ENCODE measurements around the gene STH. TPM values are rescaled to one million over a fixed set of nuclear protein-coding genes. Genes with fewer than 3 reads are reported as not detected.
"Not testable (repeated sequence)": the region's sequence is repeated elsewhere in the genome, so short reads cannot be mapped to it uniquely, and the experiment has no call there.

The STH gene
- total and polyA plus RNA-seq, 7 donors: 0.25 to 2.0 (median 0.26) TPM; not detected in 4

DNA sequence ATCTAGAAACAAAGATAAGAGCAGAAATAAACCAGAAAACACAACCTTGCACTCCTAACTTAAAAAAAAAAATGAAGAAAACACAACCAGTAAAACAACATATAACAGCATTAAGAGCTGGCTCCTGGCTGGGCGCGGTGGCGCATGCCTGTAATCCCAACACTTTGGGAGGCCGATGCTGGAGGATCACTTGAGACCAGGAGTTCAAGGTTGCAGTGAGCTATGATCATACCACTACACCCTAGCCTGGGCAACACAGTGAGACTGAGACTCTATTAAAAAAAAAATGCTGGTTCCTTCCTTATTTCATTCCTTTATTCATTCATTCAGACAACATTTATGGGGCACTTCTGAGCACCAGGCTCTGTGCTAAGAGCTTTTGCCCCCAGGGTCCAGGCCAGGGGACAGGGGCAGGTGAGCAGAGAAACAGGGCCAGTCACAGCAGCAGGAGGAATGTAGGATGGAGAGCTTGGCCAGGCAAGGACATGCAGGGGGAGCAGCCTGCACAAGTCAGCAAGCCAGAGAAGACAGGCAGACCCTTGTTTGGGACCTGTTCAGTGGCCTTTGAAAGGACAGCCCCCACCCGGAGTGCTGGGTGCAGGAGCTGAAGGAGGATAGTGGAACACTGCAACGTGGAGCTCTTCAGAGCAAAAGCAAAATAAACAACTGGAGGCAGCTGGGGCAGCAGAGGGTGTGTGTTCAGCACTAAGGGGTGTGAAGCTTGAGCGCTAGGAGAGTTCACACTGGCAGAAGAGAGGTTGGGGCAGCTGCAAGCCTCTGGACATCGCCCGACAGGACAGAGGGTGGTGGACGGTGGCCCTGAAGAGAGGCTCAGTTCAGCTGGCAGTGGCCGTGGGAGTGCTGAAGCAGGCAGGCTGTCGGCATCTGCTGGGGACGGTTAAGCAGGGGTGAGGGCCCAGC lies 2.6 kb downstream of the STH start:
- TF ChIP-seq, protein P1, sequence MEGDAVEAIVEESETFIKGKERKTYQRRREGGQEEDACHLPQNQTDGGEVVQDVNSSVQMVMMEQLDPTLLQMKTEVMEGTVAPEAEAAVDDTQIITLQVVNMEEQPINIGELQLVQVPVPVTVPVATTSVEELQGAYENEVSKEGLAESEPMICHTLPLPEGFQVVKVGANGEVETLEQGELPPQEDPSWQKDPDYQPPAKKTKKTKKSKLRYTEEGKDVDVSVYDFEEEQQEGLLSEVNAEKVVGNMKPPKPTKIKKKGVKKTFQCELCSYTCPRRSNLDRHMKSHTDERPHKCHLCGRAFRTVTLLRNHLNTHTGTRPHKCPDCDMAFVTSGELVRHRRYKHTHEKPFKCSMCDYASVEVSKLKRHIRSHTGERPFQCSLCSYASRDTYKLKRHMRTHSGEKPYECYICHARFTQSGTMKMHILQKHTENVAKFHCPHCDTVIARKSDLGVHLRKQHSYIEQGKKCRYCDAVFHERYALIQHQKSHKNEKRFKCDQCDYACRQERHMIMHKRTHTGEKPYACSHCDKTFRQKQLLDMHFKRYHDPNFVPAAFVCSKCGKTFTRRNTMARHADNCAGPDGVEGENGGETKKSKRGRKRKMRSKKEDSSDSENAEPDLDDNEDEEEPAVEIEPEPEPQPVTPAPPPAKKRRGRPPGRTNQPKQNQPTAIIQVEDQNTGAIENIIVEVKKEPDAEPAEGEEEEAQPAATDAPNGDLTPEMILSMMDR (IDR thresholded peaks at IDR 0.05): no peak

DNA sequence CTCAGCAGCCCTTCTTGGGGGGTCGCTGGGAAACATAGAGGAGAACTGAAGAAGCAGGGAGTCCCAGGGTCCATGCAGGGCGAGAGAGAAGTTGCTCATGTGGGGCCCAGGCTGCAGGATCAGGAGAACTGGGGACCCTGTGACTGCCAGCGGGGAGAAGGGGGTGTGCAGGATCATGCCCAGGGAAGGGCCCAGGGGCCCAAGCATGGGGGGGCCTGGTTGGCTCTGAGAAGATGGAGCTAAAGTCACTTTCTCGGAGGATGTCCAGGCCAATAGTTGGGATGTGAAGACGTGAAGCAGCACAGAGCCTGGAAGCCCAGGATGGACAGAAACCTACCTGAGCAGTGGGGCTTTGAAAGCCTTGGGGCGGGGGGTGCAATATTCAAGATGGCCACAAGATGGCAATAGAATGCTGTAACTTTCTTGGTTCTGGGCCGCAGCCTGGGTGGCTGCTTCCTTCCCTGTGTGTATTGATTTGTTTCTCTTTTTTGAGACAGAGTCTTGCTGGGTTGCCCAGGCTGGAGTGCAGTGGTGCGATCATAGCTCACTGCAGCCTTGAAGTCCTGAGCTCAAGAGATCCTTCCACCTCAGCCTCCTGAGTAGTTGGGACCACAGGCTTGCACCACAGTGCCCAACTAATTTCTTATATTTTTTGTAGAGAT lies 3.4 kb downstream of the STH start:
- Histone ChIP-seq H3K9me3 (no peaks in the 10 kb centered on the region), H3K36me3 (ENCODE audit: insufficient read depth in 1 of 2, low read depth in 1 of 2) (peaks cover 0 to 40% of the 10 kb centered on the region in 2 donors), H3K27me3 (ENCODE audit: insufficient read depth in 3 of 3, low read length in 2 of 3) (no peaks in the 10 kb centered on the region), H3K27ac (peak overlapping the region; percentile 30), H3K4me3 (no peak overlapping the region), H3K4me1 (peaks cover 19% of the 10 kb centered on the region)
- intact Hi-C loops (cut with DNase I): loop anchor here (2.0 to 5.0 kb wide), 3 partner anchors 40 to 212 kb away; no protein-coding TSS in a partner anchor
- peak; percentile 77 to 89 (median 84) for ATAC-seq
- DNase-seq: peak; percentile 65 to 71
- 24 to 30% (median 29%) methylated on average over 8 of the region's 8 CpGs for WGBS, 3 donors
- TF ChIP-seq, protein P1 (IDR thresholded peaks at IDR 0.05): peak; percentile 96

More for the DNA sequence above, 2.6 kb downstream of the STH start:
- H3K36me3 ChIP-seq (ENCODE audit: insufficient read depth in 1 of 2, low read depth in 1 of 2): peaks cover 0 to 48% of the 10 kb centered on the region in 2 donors
- H3K27me3 ChIP-seq (ENCODE audit: insufficient read depth in 3 of 3, low read length in 2 of 3): no peaks in the 10 kb centered on the region
- H3K9me3 ChIP-seq: no peaks in the 10 kb centered on the region
- no peak overlapping the region for H3K27ac ChIP-seq
- intact Hi-C loops (cut with DNase I): loop anchor here (2.0 to 5.0 kb wide), 3 partner anchors 41 to 213 kb away; no protein-coding TSS in a partner anchor
- peaks cover 16% of the 10 kb centered on the region for H3K4me1 ChIP-seq
- ATAC-seq (peak in 3 of 4 donors; percentile 2 to 22 (median 15)), DNase-seq (no peak)
- no peak overlapping the region for H3K4me3 ChIP-seq
- WGBS, 3 donors: 56 to 65% (median 62%) methylated on average over 13 of the region's 13 CpGs

- peak; percentile 6 to 45 (median 28) for ATAC-seq
- intact Hi-C loops (cut with DNase I): loop anchor here (2.0 to 5.0 kb wide), 3 partner anchors 39 to 212 kb away; no protein-coding TSS in a partner anchor
- WGBS, 3 donors: 54 to 72% (median 66%) methylated on average over 7 of the region's 7 CpGs
Measured at GRCh38 chr17:46002973-46003316, 3.9 kb downstream of the STH start.

GRCh38 chr17:46003907-46004748 lies 5.1 kb downstream of the STH start:
- H3K9me3 ChIP-seq: no peaks in the 10 kb centered on the region
- 23 to 45% (median 24%) methylated on average over 6 of the region's 6 CpGs for WGBS, 3 donors
- intact Hi-C loops (cut with DNase I): loop anchor here (2.0 to 5.0 kb wide), 3 partner anchors 38 to 211 kb away; no protein-coding TSS in a partner anchor
- TF ChIP-seq, protein P1 (IDR thresholded peaks at IDR 0.05): no peak
- ATAC-seq: peak; percentile 22 to 40 (median 38)
- peaks cover 27% of the 10 kb centered on the region for H3K4me1 ChIP-seq
- H3K27ac ChIP-seq: no peak overlapping the region
- no peaks in the 10 kb centered on the region for H3K27me3 ChIP-seq (ENCODE audit: insufficient read depth in 3 of 3, low read length in 2 of 3)
- no peak overlapping the region for H3K4me3 ChIP-seq
- H3K36me3 ChIP-seq (ENCODE audit: insufficient read depth in 1 of 2, low read depth in 1 of 2): peaks cover 0 to 24% of the 10 kb centered on the region in 2 donors
- peak; percentile 46 to 67 for DNase-seq

More at GRCh38 chr17:46002973-46003316, 3.9 kb downstream of the STH start:
- Histone ChIP-seq H3K36me3 (ENCODE audit: insufficient read depth in 1 of 2, low read depth in 1 of 2) (peaks cover 0 to 35% of the 10 kb centered on the region in 2 donors), H3K27ac (peak overlapping the region; percentile 30), H3K9me3 (no peaks in the 10 kb centered on the region), H3K4me1 (peaks cover 24% of the 10 kb centered on the region), H3K4me3 (no peak overlapping the region), H3K27me3 (ENCODE audit: insufficient read depth in 3 of 3, low read length in 2 of 3) (no peaks in the 10 kb centered on the region)
- TF ChIP-seq, protein P1 (IDR thresholded peaks at IDR 0.05): no peak
- no peak for DNase-seq

- H3K9me3 ChIP-seq; DNase-seq; ATAC-seq; H3K27ac ChIP-seq; H3K4me3 ChIP-seq; intact Hi-C loops (cut with DNase I); H3K27me3 ChIP-seq (ENCODE audit: insufficient read depth in 3 of 3, low read length in 2 of 3): not testable (repeated sequence)
- peaks cover 27% of the 10 kb centered on the region for H3K4me1 ChIP-seq
- WGBS, 3 donors: 94 to 99% (median 97%) methylated on average over 1 of the region's 1 CpG
- peaks cover 0 to 29% of the 10 kb centered on the region in 2 donors for H3K36me3 ChIP-seq (ENCODE audit: insufficient read depth in 1 of 2, low read depth in 1 of 2)
Measured at GRCh38 chr17:46006082-46006481, 7.0 kb downstream of the STH start.

All from psoas muscle (tissue), 8 donors.